ENCODE data around the gene GFI1.
"Not testable (repeated sequence)": the region's sequence is repeated elsewhere in the genome, so short reads cannot be mapped to it uniquely, and the experiment has no call there.

GFI1 gene

GRCh38 chr1:92466683-92467352, 19.9 kb downstream of the GFI1 start:
- DNase-seq, result no peak

- DNase-seq, result no peak
These were observed 21.5 kb downstream of the GFI1 start for GRCh38 chr1:92465256-92465647.

GRCh38 chr1:92464588-92465255, 22.0 kb downstream of the GFI1 start:
- no peak for DNase-seq

- no peak for DNase-seq
These were observed 25.2 kb downstream of the GFI1 start for GRCh38 chr1:92461364-92462097.

GRCh38 chr1:92459871-92460320, 26.8 kb downstream of the GFI1 start:
- no peak for DNase-seq

- no peak for DNase-seq
These were observed 28.6 kb downstream of the GFI1 start for GRCh38 chr1:92458146-92458545.

- no peak for DNase-seq
These were observed 38.7 kb downstream of the GFI1 start for GRCh38 chr1:92447976-92448375.

GRCh38 chr1:92447033-92447681, 39.6 kb downstream of the GFI1 start:
- DNase-seq, result no peak

- DNase-seq, result no peak
These were observed 40.2 kb downstream of the GFI1 start for GRCh38 chr1:92446546-92446945.

- no peak for DNase-seq
These were observed 40.9 kb downstream of the GFI1 start for GRCh38 chr1:92445865-92446264.

GRCh38 chr1:92444351-92444750, 42.4 kb downstream of the GFI1 start:
- DNase-seq, result no peak

GRCh38 chr1:92443893-92444292, 42.8 kb downstream of the GFI1 start:
- DNase-seq, result no peak

- DNase-seq, result peak in 5 of 58 donors; percentile 1 to 41 (median 5)
These were observed 44.4 kb downstream of the GFI1 start for GRCh38 chr1:92442351-92442750.

- peak in 1 of 58 donors; percentile 1 for DNase-seq
These were observed 44.9 kb downstream of the GFI1 start for GRCh38 chr1:92441697-92442342.

GRCh38 chr1:92441316-92441696, 45.4 kb downstream of the GFI1 start:
- no peak for DNase-seq

- no peak for DNase-seq
These were observed 47.4 kb downstream of the GFI1 start for GRCh38 chr1:92439291-92439690.

GRCh38 chr1:92434572-92434971, 52.2 kb downstream of the GFI1 start:
- not testable (repeated sequence) for DNase-seq

GRCh38 chr1:92430030-92430429, 56.7 kb downstream of the GFI1 start:
- no peak for DNase-seq

- DNase-seq, result no peak
These were observed 61.1 kb downstream of the GFI1 start for GRCh38 chr1:92425617-92426016.
